Smooth muscle cell (in vitro differentiated cells): Measurements from ENCODE around the gene ZNF556. TPM values are rescaled to one million over a fixed set of nuclear protein-coding genes. Genes with fewer than 3 reads are reported as not detected.

Experiments used
- DNase-seq: peaks from one replicate; lab custom pipeline; 2025; ENCODE audit not compliant: unreplicated experiment; lab: John Stamatoyannopoulos, UW
- H2AFZ ChIP-seq: fragments of 200-600 bp; sonication (generic); 2 replicates; pipeline ENCODE4 v1.6.0; 2016; ENCODE audit warnings: antibody characterized with exemption, low read depth, mild to moderate bottlenecking
- H3F3A ChIP-seq: fragments of 200-600 bp; sonication (generic); 2 replicates; pipeline ENCODE4 v1.6.0; 2017; ENCODE audit warnings: antibody characterized with exemption, low read depth
- H3K27ac ChIP-seq: fragments of 200-600 bp; sonication (generic); 2 replicates; pipeline ENCODE4 v1.5.1; 2016; ENCODE audit warnings: low read depth, mild to moderate bottlenecking
- H3K27me3 ChIP-seq: fragments of 200-600 bp; sonication (generic); 2 replicates; pipeline ENCODE4 v1.6.1; 2016; ENCODE audit warnings: low read depth, mild to moderate bottlenecking
- H3K36me3 ChIP-seq: fragments of 200-600 bp; sonication (generic); 2 replicates; pipeline ENCODE4 v1.5.1; 2016; ENCODE audit warnings: low read depth
- H3K4me1 ChIP-seq: fragments of 200-600 bp; sonication (generic); 2 replicates; pipeline ENCODE4 v1.5.1; 2016; ENCODE audit warnings: low read depth
- H3K4me2 ChIP-seq: fragments of 200-600 bp; sonication (generic); 2 replicates; pipeline ENCODE4 v1.6.0; 2016; ENCODE audit warnings: mild to moderate bottlenecking
- H3K4me3 ChIP-seq: fragments of 200-600 bp; sonication (generic); 2 replicates; pipeline ENCODE4 v1.5.1; 2016; ENCODE audit warnings: mild to moderate bottlenecking
- H3K79me2 ChIP-seq: fragments of 200-600 bp; sonication (generic); 2 replicates; pipeline ENCODE4 v1.6.0; 2016; ENCODE audit warnings: low read depth, mild to moderate bottlenecking
- H3K9ac ChIP-seq: fragments of 200-600 bp; sonication (generic); 2 replicates; pipeline ENCODE4 v1.6.0; 2016; ENCODE audit warnings: low read depth
- H3K9me3 ChIP-seq: fragments of 200-600 bp; sonication (generic); replicated peaks from 2 replicates; pipeline ENCODE4 v1.5.1; 2016; ENCODE audit warnings: low read depth
- H4K20me1 ChIP-seq: fragments of 200-600 bp; sonication (generic); 2 replicates; pipeline ENCODE4 v1.6.0; 2016; ENCODE audit warnings: low read depth
- WGBS: methylation state at CpG from one replicate; pipeline ENCODE4 v1.1.7; 2016; ENCODE audit warnings: low lambda C conversion rate; 5-methylcytosine and 5-hydroxymethylcytosine counted together
- polyA plus RNA-seq: library from polyadenylated mRNA; unstranded; fragments of >200 nt; fragmentation: Nextera tagmentation; extraction: Ambion mirVana; gene quantifications from 2 replicates; pipeline ENCODE4 v1.2.1, GENCODE V29; 2016
- total RNA-seq: library from RNA; depleted of rRNA; stranded (reverse); fragments of >200 nt; gene quantifications from 2 replicates; pipeline ENCODE4 v1.2.3, GENCODE V29; 2014
- TF ChIP-seq, protein P1 (sequence below): fragments of 200-600 bp; sonication (generic); IDR thresholded peaks from 2 replicates; pipeline ENCODE4 v1.5.1; 2017; ENCODE audit warnings: borderline replicate concordance, mild to moderate bottlenecking, antibody characterized with exemption; ENCODE audit not compliant: insufficient read depth, poor library complexity, severe bottlenecking

ZNF556 gene
- total and polyA plus RNA-seq, 2 experiments from 2014 or later = 0.04 TPM; not detected in 1

GRCh38 chr19:2850256-2850925 is 16.7 kb upstream of the ZNF556 start:
- Histone ChIP-seq H3K4me3 (no peak overlapping the region), H3K79me2 (peaks cover 37% of the 10 kb centered on the region), H3K27ac (no peak overlapping the region), H3K4me2 (no peak overlapping the region), H3K4me1 (no peaks in the 10 kb centered on the region), H3F3A (peaks cover 16% of the 10 kb centered on the region), H3K9me3 (peaks cover 56% of the 10 kb centered on the region), H2AFZ (no peak overlapping the region), H4K20me1 (no peaks in the 10 kb centered on the region), H3K36me3 (peaks cover 59% of the 10 kb centered on the region), H3K27me3 (no peaks in the 10 kb centered on the region), H3K9ac (no peak overlapping the region)
- 99% methylated on average over 3 of the region's 3 CpGs for WGBS
- DNase-seq = no peak
- TF ChIP-seq, protein P1, sequence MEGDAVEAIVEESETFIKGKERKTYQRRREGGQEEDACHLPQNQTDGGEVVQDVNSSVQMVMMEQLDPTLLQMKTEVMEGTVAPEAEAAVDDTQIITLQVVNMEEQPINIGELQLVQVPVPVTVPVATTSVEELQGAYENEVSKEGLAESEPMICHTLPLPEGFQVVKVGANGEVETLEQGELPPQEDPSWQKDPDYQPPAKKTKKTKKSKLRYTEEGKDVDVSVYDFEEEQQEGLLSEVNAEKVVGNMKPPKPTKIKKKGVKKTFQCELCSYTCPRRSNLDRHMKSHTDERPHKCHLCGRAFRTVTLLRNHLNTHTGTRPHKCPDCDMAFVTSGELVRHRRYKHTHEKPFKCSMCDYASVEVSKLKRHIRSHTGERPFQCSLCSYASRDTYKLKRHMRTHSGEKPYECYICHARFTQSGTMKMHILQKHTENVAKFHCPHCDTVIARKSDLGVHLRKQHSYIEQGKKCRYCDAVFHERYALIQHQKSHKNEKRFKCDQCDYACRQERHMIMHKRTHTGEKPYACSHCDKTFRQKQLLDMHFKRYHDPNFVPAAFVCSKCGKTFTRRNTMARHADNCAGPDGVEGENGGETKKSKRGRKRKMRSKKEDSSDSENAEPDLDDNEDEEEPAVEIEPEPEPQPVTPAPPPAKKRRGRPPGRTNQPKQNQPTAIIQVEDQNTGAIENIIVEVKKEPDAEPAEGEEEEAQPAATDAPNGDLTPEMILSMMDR = no peak

GRCh38 chr19:2852598-2852997 is 14.5 kb upstream of the ZNF556 start:
- peaks cover 17% of the 10 kb centered on the region for H3K79me2 ChIP-seq
- no peak overlapping the region for H3K9ac ChIP-seq
- over 99% methylated on average over 10 of the region's 10 CpGs for WGBS
- no peak for DNase-seq
- H3K4me1 ChIP-seq = no peaks in the 10 kb centered on the region
- no peak overlapping the region for H2AFZ ChIP-seq
- no peak overlapping the region for H3K4me3 ChIP-seq
- TF ChIP-seq, protein P1 = no peak
- peaks cover 61% of the 10 kb centered on the region for H3K36me3 ChIP-seq
- peaks cover 69% of the 10 kb centered on the region for H3K9me3 ChIP-seq
- peaks cover 16% of the 10 kb centered on the region for H3F3A ChIP-seq
- H3K27me3 ChIP-seq = no peaks in the 10 kb centered on the region
- H3K4me2 ChIP-seq = no peak overlapping the region
- no peaks in the 10 kb centered on the region for H4K20me1 ChIP-seq
- no peak overlapping the region for H3K27ac ChIP-seq

DNA sequence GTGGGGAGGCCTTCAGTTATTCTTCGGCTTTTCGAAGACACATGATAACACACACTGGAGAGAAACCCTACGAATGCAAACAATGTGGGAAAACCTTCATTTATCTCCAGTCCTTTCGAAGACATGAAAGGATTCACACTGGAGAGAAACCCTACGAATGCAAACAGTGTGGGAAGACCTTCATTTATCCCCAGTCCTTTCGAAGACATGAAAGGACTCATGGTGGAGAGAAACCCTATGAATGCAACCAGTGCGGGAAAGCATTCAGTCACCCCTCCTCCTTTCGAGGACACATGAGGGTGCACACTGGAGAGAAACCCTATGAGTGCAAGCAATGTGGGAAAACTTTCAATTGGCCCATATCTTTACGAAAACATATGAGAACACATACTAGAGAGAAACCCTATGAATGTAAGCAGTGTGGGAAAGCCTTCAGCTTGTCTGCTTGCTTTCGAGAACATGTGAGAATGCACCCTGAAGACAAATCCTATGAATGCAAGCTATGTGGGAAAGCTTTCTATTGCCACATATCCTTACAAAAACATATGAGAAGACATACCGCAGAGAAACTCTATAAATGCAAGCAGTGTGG is 14.0 kb upstream of the ZNF556 start:
- Histone ChIP-seq H3F3A (peaks cover 16% of the 10 kb centered on the region), H3K9ac (no peak overlapping the region), H3K4me3 (peak overlapping the region; percentile 18), H3K4me2 (no peak overlapping the region), H3K36me3 (peaks cover 61% of the 10 kb centered on the region), H3K4me1 (no peaks in the 10 kb centered on the region), H3K27ac (no peak overlapping the region), H3K79me2 (peaks cover 11% of the 10 kb centered on the region), H3K9me3 (peaks cover 72% of the 10 kb centered on the region), H4K20me1 (no peaks in the 10 kb centered on the region), H3K27me3 (no peaks in the 10 kb centered on the region), H2AFZ (no peak overlapping the region)
- no peak for DNase-seq
- TF ChIP-seq, protein P1 = no peak
- WGBS = 98% methylated on average over 11 of the region's 11 CpGs
